Skeletal muscle tissue (tissue), 4 donors: ENCODE measurements around the gene PARP1. TPM values are rescaled to one million over a fixed set of nuclear protein-coding genes. Genes with fewer than 3 reads are reported as not detected.

Source experiments
- H3K27ac ChIP-seq: one replicate; pipeline ENCODE4 v1.7.0; 2013; ENCODE audit warnings: mild to moderate bottlenecking, low read depth, low read length, inconsistent platforms
- H3K27me3 ChIP-seq, 3 donors: one replicate each; pipeline ENCODE4 v1.7.0; 2013; ENCODE audit warnings: low read length in 3 of 3; ENCODE audit not compliant: control insufficient read depth in 3 of 3, insufficient read depth in 3 of 3
- H3K36me3 ChIP-seq, 3 donors: one replicate each; pipeline ENCODE4 v1.7.0; 2013; ENCODE audit warnings: low read length in 3 of 3; ENCODE audit not compliant: control insufficient read depth in 3 of 3, insufficient read depth in 3 of 3
- H3K4me1 ChIP-seq, 3 donors: one replicate each; pipeline ENCODE4 v1.7.0; 2013; ENCODE audit warnings: low read length in 3 of 3, mild to moderate bottlenecking in 3 of 3; ENCODE audit not compliant: control insufficient read depth in 3 of 3, insufficient read depth in 3 of 3
- H3K4me3 ChIP-seq, 3 donors: one replicate each; pipeline ENCODE4 v1.7.0; 2013; ENCODE audit warnings: low read length in 3 of 3
- H3K9ac ChIP-seq, 3 donors: one replicate each; pipeline ENCODE4 v1.7.0; 2013; ENCODE audit warnings: low read length in 3 of 3, mild to moderate bottlenecking in 3 of 3, moderate library complexity in 2 of 3, low read depth in 1 of 3
- H3K9me3 ChIP-seq, 3 donors: one replicate each; pipeline ENCODE4 v1.7.0; 2013; ENCODE audit warnings: low read length in 3 of 3; ENCODE audit not compliant: control insufficient read depth in 3 of 3
- total RNA-seq: library from RNA; depleted of rRNA; stranded (reverse); fragments of >200 nt; gene quantifications from one replicate; pipeline ENCODE4 v1.2.3, GENCODE V29; 2014
- donor health status: Osteomylitis.

PARP1 gene
- total RNA-seq, 1 donor from 2014 or later: 94.5 TPM

- Histone ChIP-seq H3K27me3 (no peaks in the 10 kb centered on the region), H3K9ac (peak overlapping the region in 2 of 3 donors; percentile 23 to 67), H3K27ac (peak overlapping the region; percentile 48), H3K9me3 (no peaks in the 10 kb centered on the region), H3K36me3 (peaks cover 9 to 17% (median 17%) of the 10 kb centered on the region in 3 donors), H3K4me3 (peak overlapping the region in 1 of 3 donors; percentile 67), H3K4me1 (peaks cover 61 to 72% (median 66%) of the 10 kb centered on the region in 3 donors)
These were observed 6.3 kb downstream of the PARP1 start for GRCh38 chr1:226401355-226402303.

GRCh38 chr1:226400519-226401354 is 7.2 kb downstream of the PARP1 start:
- peaks cover 52 to 67% (median 60%) of the 10 kb centered on the region in 3 donors for H3K4me1 ChIP-seq

DNA sequence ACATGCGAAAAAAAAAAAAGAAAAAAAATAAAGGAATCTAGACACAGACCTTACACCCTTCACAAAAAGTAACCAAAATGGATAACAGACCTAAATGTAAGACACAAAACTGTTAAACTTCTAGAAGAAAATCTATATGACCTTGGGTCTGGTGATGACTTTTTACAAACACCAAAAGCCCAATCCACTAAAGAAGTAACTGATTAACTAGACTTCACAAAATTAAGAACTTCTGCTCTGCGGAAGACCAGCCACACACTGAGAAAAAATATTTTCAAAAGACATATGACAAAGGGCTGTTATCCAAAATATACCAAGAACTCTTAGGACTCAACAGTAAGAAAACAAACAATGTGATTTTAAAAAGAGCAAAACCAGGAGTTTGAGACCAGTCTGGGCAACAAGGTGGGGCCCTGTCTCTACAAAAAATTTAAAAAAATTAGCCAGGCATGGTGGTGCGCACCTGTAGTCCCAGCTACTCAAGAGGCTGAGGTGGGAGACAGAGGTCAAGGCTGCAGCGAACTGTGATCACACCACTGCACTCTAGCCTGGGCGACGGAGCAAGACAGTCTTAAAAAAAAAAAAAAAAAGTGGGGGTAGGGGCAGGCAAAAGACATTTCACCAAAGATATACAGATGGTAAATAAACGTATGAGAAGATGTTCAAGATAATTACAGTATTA is 9.8 kb downstream of the PARP1 start:
- Histone ChIP-seq H3K27me3 (no peaks in the 10 kb centered on the region), H3K27ac (peak overlapping the region; percentile 49), H3K9me3 (no peaks in the 10 kb centered on the region), H3K4me1 (peaks cover 35 to 43% (median 37%) of the 10 kb centered on the region in 3 donors), H3K36me3 (peaks cover 9 to 17% (median 17%) of the 10 kb centered on the region in 3 donors), H3K4me3 (no peak overlapping the region), H3K9ac (no peak overlapping the region)

More at GRCh38 chr1:226400519-226401354, 7.2 kb downstream of the PARP1 start:
- H3K36me3 ChIP-seq: peaks cover 9 to 17% (median 17%) of the 10 kb centered on the region in 3 donors
- H3K9me3 ChIP-seq: no peaks in the 10 kb centered on the region
- peak overlapping the region; percentile 2 to 67 (median 23) for H3K9ac ChIP-seq
- H3K27me3 ChIP-seq: no peaks in the 10 kb centered on the region
- peak overlapping the region; percentile 48 for H3K27ac ChIP-seq
- peak overlapping the region in 2 of 3 donors; percentile 44 to 67 for H3K4me3 ChIP-seq

- Histone ChIP-seq H3K4me1 (peaks cover 27 to 35% (median 30%) of the 10 kb centered on the region in 3 donors), H3K9me3 (no peaks in the 10 kb centered on the region), H3K4me3 (peak overlapping the region in 1 of 3 donors; percentile 14), H3K9ac (peak overlapping the region in 2 of 3 donors; percentile 34 to 48), H3K27ac (peak overlapping the region; percentile 49), H3K27me3 (no peaks in the 10 kb centered on the region), H3K36me3 (peaks cover 9 to 19% (median 15%) of the 10 kb centered on the region in 3 donors)
These were observed 10.6 kb downstream of the PARP1 start for GRCh38 chr1:226397011-226397926.

GRCh38 chr1:226395753-226396152 is 12.1 kb downstream of the PARP1 start:
- H3K4me1 ChIP-seq: peaks cover 17 to 20% (median 19%) of the 10 kb centered on the region in 3 donors
- H3K36me3 ChIP-seq: peaks cover 9 to 24% (median 16%) of the 10 kb centered on the region in 3 donors

DNA sequence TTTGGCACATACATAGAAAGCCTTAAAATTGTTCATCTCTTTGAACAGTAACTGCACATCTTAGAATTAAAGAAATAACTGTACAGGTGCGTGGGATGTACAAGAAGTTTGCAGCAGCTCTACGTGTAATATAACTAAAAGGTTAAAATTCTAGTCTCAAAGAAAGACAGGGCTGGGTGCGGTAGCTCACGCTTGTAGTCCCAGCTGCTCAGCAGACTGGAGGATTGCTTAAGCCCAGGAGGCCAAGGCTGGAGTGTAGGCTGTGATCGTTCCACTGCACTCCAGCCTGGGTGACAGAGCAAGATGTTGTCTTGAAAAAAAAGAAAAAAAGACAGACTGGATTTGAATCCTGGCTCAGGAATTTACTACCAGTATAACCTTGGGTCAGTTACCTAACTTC is 13.4 kb downstream of the PARP1 start:
- Histone ChIP-seq H3K9me3 (no peaks in the 10 kb centered on the region), H3K9ac (no peak overlapping the region), H3K27ac (no peak overlapping the region), H3K4me1 (peaks cover 10% of the 10 kb centered on the region in 3 donors), H3K36me3 (peaks cover 16 to 31% (median 28%) of the 10 kb centered on the region in 3 donors), H3K4me3 (no peak overlapping the region), H3K27me3 (no peaks in the 10 kb centered on the region)

More at GRCh38 chr1:226395753-226396152, 12.1 kb downstream of the PARP1 start:
- no peak overlapping the region for H3K9ac ChIP-seq
- no peak overlapping the region for H3K4me3 ChIP-seq
- no peak overlapping the region for H3K27ac ChIP-seq
- no peaks in the 10 kb centered on the region for H3K27me3 ChIP-seq
- no peaks in the 10 kb centered on the region for H3K9me3 ChIP-seq

DNA sequence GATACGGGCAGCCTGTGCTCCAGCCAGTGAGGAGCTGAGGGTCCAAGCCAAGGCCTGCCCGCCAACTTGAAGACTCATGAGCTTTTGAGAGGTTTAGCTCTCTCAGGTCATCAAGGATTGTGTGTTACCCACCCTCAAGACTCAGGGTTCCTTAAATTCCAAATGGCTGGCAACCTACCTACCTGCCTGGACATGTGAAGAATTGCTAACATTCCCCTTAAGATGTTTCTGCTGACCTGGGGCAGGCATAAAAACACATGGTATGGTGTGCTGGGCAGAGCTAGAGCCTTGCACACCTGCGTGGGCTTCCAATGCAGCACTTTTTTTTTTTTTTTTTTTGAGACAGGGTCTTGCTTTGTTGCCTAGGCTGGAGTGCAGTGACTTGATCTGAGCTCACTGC is 17.2 kb downstream of the PARP1 start:
- Histone ChIP-seq H3K4me3 (no peak overlapping the region), H3K9ac (no peak overlapping the region), H3K27me3 (no peaks in the 10 kb centered on the region), H3K36me3 (peaks cover 35 to 63% (median 61%) of the 10 kb centered on the region in 3 donors), H3K9me3 (no peaks in the 10 kb centered on the region), H3K27ac (no peak overlapping the region), H3K4me1 (no peaks in the 10 kb centered on the region)

DNA sequence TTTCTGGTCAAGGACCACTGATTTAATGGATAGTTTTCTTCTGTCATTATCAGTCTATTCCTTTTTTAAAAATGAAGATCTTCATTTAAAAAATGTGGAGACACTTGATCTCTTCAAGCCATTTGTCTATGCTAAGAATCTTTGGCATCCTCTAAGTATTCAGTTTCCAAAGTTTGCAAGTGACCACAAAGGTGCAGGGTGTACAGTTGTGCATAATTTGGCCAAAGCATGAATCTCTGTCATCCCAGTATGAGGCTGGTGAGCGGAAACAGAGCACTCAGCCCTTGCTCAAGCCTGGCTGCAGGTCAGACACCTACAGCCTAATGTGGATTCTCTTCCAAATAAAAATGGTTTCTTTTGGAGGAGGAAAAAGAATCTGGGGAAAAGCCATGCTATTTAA is 19.8 kb downstream of the PARP1 start:
- H3K4me3 ChIP-seq: no peak overlapping the region
- no peaks in the 10 kb centered on the region for H3K9me3 ChIP-seq
- H3K27me3 ChIP-seq: no peaks in the 10 kb centered on the region
- H3K36me3 ChIP-seq: peaks cover 60 to 87% (median 87%) of the 10 kb centered on the region in 3 donors
- H3K27ac ChIP-seq: no peak overlapping the region
- H3K4me1 ChIP-seq: no peaks in the 10 kb centered on the region
- no peak overlapping the region for H3K9ac ChIP-seq
